Erythroblast (primary cell): ENCODE results near the gene PRKCZ.

Experiments used
- GATA1 ChIP-seq: IDR thresholded peaks from 2 replicates; pipeline ENCODE4 v1.6.1; 2011; ENCODE audit warnings: low read depth, mild to moderate bottlenecking, control low read depth, low read length, moderate library complexity
- POLR2A ChIP-seq: IDR thresholded peaks from 2 replicates; pipeline ENCODE4 v1.6.1; 2011; ENCODE audit warnings: mild to moderate bottlenecking, low read length

DNA sequence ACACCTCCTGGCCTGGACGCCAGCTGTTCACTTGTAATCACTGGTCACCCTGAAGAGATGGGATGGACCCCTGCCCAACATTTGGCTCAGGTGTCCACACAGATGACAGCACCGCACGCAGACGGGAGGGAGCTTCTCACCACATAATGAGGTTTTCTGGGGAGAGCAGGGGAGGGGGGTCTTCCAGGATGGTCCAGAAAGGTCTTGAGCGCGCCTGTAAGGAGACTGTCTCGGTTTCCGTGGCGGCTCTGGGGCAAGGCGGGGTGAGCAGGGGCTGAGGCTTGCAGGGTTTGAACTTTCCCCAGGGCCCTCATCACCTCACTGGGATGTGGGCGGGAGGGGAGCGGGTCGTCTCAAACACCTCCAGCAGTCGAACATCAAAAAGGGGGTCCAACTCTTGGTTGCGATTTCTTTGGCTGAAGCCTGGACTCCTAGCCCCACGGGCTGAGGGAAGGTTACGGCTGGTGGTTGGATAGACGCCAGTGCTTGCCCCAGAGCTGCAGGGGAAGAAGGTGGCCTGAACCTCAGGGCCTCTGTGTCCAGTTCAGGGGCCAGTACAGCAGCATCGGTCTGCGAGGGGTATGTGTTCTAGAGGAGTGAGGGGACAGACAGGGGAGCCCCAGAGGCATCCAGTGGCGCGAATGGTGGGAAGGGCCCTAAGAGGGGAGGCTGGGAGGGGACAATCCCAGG is 53.8 kb downstream of the PRKCZ start:
- TF ChIP-seq POLR2A (no peak), GATA1 (no peak)
